Suprapubic skin (tissue), 4 donors: ENCODE data around the gene RAB3GAP1. TPM values are rescaled to one million over a fixed set of nuclear protein-coding genes. Genes with fewer than 3 reads are reported as not detected.

ENCODE experiments used
- DNase-seq, 2 donors: peaks; one replicate each; pipeline ENCODE4 v3.0.0-alpha.2; 2019; ENCODE audit warnings: low spot score in 2 of 2
- H3K27ac ChIP-seq: fragments of 200-600 bp; sonication (generic); one replicate; pipeline ENCODE4 v1.5.1; 2019
- H3K27me3 ChIP-seq: fragments of 200-600 bp; sonication (generic); one replicate; pipeline ENCODE4 v1.5.1; 2019
- H3K36me3 ChIP-seq: fragments of 200-600 bp; sonication (generic); one replicate; pipeline ENCODE4 v1.5.1; 2019
- H3K4me1 ChIP-seq: fragments of 200-600 bp; sonication (generic); one replicate; pipeline ENCODE4 v1.5.1; 2019
- H3K4me3 ChIP-seq: fragments of 200-600 bp; sonication (generic); one replicate; pipeline ENCODE4 v1.5.1; 2019; ENCODE audit warnings: mild to moderate bottlenecking
- H3K9me3 ChIP-seq: fragments of 200-600 bp; sonication (generic); one replicate; pipeline ENCODE4 v1.5.1; 2019
- EP300 ChIP-seq: sonication (generic); formaldehyde crosslinking; IDR thresholded peaks from one replicate; pipeline ENCODE4 v1.6.1; 2017; ENCODE audit warnings: antibody characterized with exemption
- POLR2A ChIP-seq, 2 donors: fragments of 450-650 bp; IDR thresholded peaks; one replicate each; pipeline ENCODE4 v1.6.1; 2017; ENCODE audit warnings: antibody characterized with exemption in 2 of 2, mild to moderate bottlenecking in 2 of 2, moderate library complexity in 2 of 2
- POLR2AphosphoS5 ChIP-seq, 3 donors: sonication (generic); formaldehyde crosslinking; IDR thresholded peaks; one replicate each; pipeline ENCODE4 v1.6.1; 2017; ENCODE audit warnings: antibody characterized with exemption in 3 of 3
- WGBS: methylation state at CpG from one replicate; pipeline ENCODE4 v1.1.5; 2018; 5-methylcytosine and 5-hydroxymethylcytosine counted together
- total RNA-seq, 4 donors: library from RNA; depleted of rRNA; stranded (reverse); fragments of >200 nt; gene quantifications; one replicate each; pipeline ENCODE4 v1.1.0, GENCODE V29; 2016
- TF ChIP-seq, protein P1 (sequence below), 2 donors: fragments of 200-600 bp in 1 of 2; fragments of 450-650 bp in 1 of 2; sonication (generic) in 1 of 2; IDR thresholded peaks; one replicate each; pipeline ENCODE4 v1.5.1; 2016 to 2019; ENCODE audit warnings: antibody characterized with exemption in 2 of 2, mild to moderate bottlenecking in 1 of 2, moderate library complexity in 1 of 2

The RAB3GAP1 gene
- total RNA-seq, 4 donors from 2014 or later, result 36.8 to 62.0 (median 52.6) TPM

DNA sequence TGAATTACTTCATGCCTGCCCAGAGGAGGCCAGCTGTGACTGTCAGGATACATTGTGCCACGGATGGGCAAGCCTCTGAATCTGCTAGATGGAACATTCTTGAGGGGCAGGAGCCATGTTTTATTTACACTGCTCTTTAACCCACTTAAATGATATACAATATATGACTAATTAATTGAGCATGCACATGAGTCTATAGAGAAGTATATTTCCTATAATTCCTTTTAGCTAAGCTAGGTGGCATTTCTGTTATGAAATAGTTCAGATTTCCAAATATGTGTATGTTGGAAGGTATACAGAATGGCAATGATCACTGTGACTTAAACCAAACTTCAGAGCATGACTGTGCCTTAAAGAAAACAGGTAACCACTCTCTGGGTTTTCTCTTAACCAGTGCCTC lies 131.7 kb downstream of the RAB3GAP1 start:
- Histone ChIP-seq H3K4me1 (no peaks in the 10 kb centered on the region), H3K36me3 (no peaks in the 10 kb centered on the region), H3K27me3 (no peaks in the 10 kb centered on the region), H3K27ac (no peak overlapping the region), H3K4me3 (no peak overlapping the region), H3K9me3 (no peaks in the 10 kb centered on the region)
- 76% methylated on average over 1 of the region's 1 CpG for WGBS
- no peak for TF ChIP-seq POLR2A (IDR thresholded peaks at IDR 0.05)
- TF ChIP-seq, protein P1, sequence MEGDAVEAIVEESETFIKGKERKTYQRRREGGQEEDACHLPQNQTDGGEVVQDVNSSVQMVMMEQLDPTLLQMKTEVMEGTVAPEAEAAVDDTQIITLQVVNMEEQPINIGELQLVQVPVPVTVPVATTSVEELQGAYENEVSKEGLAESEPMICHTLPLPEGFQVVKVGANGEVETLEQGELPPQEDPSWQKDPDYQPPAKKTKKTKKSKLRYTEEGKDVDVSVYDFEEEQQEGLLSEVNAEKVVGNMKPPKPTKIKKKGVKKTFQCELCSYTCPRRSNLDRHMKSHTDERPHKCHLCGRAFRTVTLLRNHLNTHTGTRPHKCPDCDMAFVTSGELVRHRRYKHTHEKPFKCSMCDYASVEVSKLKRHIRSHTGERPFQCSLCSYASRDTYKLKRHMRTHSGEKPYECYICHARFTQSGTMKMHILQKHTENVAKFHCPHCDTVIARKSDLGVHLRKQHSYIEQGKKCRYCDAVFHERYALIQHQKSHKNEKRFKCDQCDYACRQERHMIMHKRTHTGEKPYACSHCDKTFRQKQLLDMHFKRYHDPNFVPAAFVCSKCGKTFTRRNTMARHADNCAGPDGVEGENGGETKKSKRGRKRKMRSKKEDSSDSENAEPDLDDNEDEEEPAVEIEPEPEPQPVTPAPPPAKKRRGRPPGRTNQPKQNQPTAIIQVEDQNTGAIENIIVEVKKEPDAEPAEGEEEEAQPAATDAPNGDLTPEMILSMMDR (IDR thresholded peaks at IDR 0.05), result no peak
- TF ChIP-seq EP300, result no peak
- no peak for TF ChIP-seq POLR2AphosphoS5 (IDR thresholded peaks at IDR 0.05)
- DNase-seq, result no peak

DNA sequence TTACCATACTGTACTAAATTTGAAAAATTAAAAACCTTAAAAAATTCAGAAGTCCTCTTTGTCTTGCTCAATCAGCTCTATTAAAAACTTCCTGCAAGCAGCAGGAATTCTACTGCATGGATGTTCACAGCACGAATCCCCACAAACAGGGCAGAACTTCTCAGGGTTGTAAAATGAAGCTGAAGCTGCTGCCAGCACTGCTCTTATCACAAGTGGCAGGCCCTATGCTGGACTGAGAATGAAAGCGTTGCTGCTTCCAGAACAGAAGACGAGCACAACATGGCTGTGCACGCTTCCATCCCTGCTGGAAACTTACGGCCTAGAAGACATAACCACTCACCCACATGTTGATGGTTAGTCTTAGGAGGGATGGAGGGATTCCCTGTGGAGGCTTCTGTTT lies 134.0 kb downstream of the RAB3GAP1 start:
- Histone ChIP-seq H3K36me3 (no peaks in the 10 kb centered on the region), H3K4me1 (no peaks in the 10 kb centered on the region), H3K27me3 (no peaks in the 10 kb centered on the region), H3K9me3 (no peaks in the 10 kb centered on the region), H3K27ac (no peak overlapping the region), H3K4me3 (no peak overlapping the region)
- WGBS, result 91% methylated on average over 5 of the region's 5 CpGs
- no peak for DNase-seq
- TF ChIP-seq POLR2A (IDR thresholded peaks at IDR 0.05) (no peak), EP300 (no peak), POLR2AphosphoS5 (IDR thresholded peaks at IDR 0.05) (no peak)
- TF ChIP-seq, protein P1 (IDR thresholded peaks at IDR 0.05), result no peak

DNA sequence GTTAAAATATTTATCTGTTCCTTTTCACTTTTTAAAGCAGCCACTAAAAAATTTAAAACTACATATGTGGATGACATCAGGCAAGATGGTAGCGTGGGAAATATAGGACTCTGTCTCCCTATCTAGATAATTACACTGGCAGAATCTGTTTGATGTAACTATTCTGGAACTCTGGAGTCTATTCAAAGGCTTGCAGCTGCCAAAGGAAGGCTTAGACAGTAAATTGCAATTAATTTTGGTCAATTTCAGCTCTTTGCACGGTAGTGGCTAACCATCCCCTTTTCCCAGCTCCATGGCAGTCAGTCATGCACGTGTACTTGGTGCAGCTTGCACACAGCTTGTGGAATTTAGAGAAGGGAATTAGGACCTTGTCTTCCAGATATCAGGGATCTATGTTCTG lies 135.2 kb downstream of the RAB3GAP1 start:
- Histone ChIP-seq H3K27ac (no peak overlapping the region), H3K27me3 (no peaks in the 10 kb centered on the region), H3K4me3 (no peak overlapping the region), H3K4me1 (no peaks in the 10 kb centered on the region), H3K9me3 (no peaks in the 10 kb centered on the region), H3K36me3 (no peaks in the 10 kb centered on the region)
- TF ChIP-seq, protein P1 (IDR thresholded peaks at IDR 0.05), result no peak
- TF ChIP-seq EP300 (no peak), POLR2AphosphoS5 (IDR thresholded peaks at IDR 0.05) (no peak), POLR2A (IDR thresholded peaks at IDR 0.05) (no peak)
- DNase-seq, result no peak
- WGBS, result 69% methylated on average over 3 of the region's 3 CpGs

DNA sequence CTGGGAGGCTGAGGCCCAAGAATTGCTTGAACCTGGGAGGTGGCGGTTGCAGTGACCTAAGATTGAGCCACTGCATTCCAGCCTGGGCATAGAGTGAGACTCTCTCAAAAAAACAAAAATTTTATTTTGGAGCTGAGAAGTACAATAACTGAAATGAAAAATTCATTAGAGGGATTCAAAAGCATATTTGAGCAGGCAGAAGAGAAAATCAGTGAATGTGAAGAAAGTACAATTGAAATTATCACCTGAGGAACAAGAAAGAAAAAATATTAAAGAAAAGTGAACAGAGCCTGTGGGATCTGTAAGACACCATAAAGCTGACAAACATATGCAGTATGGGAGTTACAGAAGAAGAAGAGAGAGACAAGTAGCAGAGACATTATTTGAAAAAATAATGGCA lies 137.1 kb downstream of the RAB3GAP1 start:
- H3K27ac ChIP-seq, result no peak overlapping the region
- no peaks in the 10 kb centered on the region for H3K27me3 ChIP-seq
- WGBS, result 41% methylated on average over 1 of the region's 1 CpG
- no peaks in the 10 kb centered on the region for H3K9me3 ChIP-seq
- no peaks in the 10 kb centered on the region for H3K4me1 ChIP-seq
- no peak for DNase-seq
- no peaks in the 10 kb centered on the region for H3K36me3 ChIP-seq
- no peak overlapping the region for H3K4me3 ChIP-seq
- TF ChIP-seq EP300 (no peak), POLR2A (IDR thresholded peaks at IDR 0.05) (no peak), POLR2AphosphoS5 (IDR thresholded peaks at IDR 0.05) (no peak)
- TF ChIP-seq, protein P1 (IDR thresholded peaks at IDR 0.05), result no peak

DNA sequence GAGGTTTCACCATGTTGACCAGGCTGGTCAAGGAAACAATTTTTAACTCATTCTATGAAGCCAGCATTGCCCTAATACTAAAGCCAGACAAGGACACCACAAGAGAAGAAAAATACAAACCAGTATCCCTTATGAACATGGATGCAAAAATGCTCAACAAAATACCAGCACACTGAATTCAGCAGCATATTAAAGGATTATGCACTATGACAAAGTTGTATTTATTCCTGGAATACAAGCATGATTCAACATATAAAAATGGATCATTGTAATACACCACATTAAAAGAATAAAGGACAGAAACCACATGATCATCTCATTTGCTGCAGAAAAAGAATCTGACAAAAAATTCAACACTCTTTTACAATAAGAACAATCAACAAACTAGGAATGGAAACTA lies 138.7 kb downstream of the RAB3GAP1 start:
- TF ChIP-seq EP300 (no peak), POLR2A (IDR thresholded peaks at IDR 0.05) (no peak), POLR2AphosphoS5 (IDR thresholded peaks at IDR 0.05) (no peak)
- TF ChIP-seq, protein P1 (IDR thresholded peaks at IDR 0.05), result no peak
- no peak overlapping the region for H3K27ac ChIP-seq
- H3K4me3 ChIP-seq, result no peak overlapping the region
- H3K9me3 ChIP-seq, result no peaks in the 10 kb centered on the region
- no peaks in the 10 kb centered on the region for H3K4me1 ChIP-seq
- no peaks in the 10 kb centered on the region for H3K36me3 ChIP-seq
- DNase-seq, result no peak
- no peaks in the 10 kb centered on the region for H3K27me3 ChIP-seq
